ENCODE data around the gene ZNF207. TPM values are rescaled to one million over a fixed set of nuclear protein-coding genes. Genes with fewer than 3 reads are reported as not detected.
A peak's percentile ranks its signal among the peaks of the same experiment; 100 is the strongest.

Gene ZNF207
- total and polyA plus RNA-seq, 2 experiments from 2014 or later: 171 to 240 TPM

DNA sequence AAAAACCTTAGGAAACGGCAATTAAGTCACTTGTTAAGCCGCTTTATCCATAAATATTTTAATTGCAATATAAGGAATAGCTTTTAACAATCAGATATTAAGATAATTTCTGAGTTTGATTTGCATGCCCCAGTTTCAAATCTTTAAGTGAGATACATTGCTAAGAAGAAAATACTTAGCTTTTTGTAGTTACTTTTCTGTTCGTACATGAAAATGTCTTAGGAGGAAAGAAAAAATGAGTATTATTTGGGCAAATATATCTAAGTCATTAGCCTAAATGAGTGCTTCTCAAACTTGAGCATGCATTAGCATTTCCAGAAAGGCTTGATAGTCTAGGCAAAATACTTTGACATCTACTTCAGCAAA is 6.4 kb downstream of the ZNF207 start:
- no peak overlapping the region for H3K4me3 ChIP-seq
- TF ChIP-seq POLR2AphosphoS5 (IDR thresholded peaks at IDR 0.05; ENCODE audit: low read depth) (no peak), JUNB (IDR thresholded peaks at IDR 0.05; ENCODE audit: unreplicated experiment) (no peak), CTCF (conservative IDR thresholded peaks at IDR 0.05; ENCODE audit: low read depth in 2 of 2) (no peak), ZNF114 (CRISPR knock-in tag; IDR thresholded peaks at IDR 0.05) (no peak), ETS1 (IDR thresholded peaks at IDR 0.05) (no peak), NANOG (IDR thresholded peaks at IDR 0.05; ENCODE audit: borderline replicate concordance) (no peak), STAT1 (IDR thresholded peaks at IDR 0.05; ENCODE audit: unreplicated experiment) (no peak), ZNF462 (CRISPR knock-in tag; IDR thresholded peaks at IDR 0.05) (no peak), EZH2 (IDR thresholded peaks at IDR 0.05; ENCODE audit: low read depth, unreplicated experiment) (no peak)
- TF ChIP-seq, protein P1, sequence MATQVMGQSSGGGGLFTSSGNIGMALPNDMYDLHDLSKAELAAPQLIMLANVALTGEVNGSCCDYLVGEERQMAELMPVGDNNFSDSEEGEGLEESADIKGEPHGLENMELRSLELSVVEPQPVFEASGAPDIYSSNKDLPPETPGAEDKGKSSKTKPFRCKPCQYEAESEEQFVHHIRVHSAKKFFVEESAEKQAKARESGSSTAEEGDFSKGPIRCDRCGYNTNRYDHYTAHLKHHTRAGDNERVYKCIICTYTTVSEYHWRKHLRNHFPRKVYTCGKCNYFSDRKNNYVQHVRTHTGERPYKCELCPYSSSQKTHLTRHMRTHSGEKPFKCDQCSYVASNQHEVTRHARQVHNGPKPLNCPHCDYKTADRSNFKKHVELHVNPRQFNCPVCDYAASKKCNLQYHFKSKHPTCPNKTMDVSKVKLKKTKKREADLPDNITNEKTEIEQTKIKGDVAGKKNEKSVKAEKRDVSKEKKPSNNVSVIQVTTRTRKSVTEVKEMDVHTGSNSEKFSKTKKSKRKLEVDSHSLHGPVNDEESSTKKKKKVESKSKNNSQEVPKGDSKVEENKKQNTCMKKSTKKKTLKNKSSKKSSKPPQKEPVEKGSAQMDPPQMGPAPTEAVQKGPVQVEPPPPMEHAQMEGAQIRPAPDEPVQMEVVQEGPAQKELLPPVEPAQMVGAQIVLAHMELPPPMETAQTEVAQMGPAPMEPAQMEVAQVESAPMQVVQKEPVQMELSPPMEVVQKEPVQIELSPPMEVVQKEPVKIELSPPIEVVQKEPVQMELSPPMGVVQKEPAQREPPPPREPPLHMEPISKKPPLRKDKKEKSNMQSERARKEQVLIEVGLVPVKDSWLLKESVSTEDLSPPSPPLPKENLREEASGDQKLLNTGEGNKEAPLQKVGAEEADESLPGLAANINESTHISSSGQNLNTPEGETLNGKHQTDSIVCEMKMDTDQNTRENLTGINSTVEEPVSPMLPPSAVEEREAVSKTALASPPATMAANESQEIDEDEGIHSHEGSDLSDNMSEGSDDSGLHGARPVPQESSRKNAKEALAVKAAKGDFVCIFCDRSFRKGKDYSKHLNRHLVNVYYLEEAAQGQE (IDR thresholded peaks at IDR 0.05; ENCODE audit: unreplicated experiment): no peak
- peaks cover 98% of the 10 kb centered on the region for H3K79me2 ChIP-seq (replicated peaks; ENCODE audit: insufficient read depth)
- Mint-ChIP-seq H3K27me3 (ENCODE audit: insufficient read depth, low read depth, poor library complexity) (peaks cover 3% of the 10 kb centered on the region), H3K27ac (no peak overlapping the region), H3K9me3 (no peaks in the 10 kb centered on the region), H3K4me1 (peaks cover 22% of the 10 kb centered on the region; the same call in 2 of the 3 replicates), H3K4me3 (no peak overlapping the region), H3K36me3 (ENCODE audit: low read depth) (peaks cover 92% of the 10 kb centered on the region)
- ATAC-seq (no peak), DNase-seq (ENCODE audit: low spot score) (no peak)
- H3K9me2 ChIP-seq (ENCODE audit: insufficient read depth): no peaks in the 10 kb centered on the region
- peak overlapping the region; percentile 82; the same call in 1 of the 2 replicates for H3K27ac ChIP-seq (ENCODE audit: low read depth)
- peaks cover 29% of the 10 kb centered on the region for H3F3A ChIP-seq (replicated peaks; ENCODE audit: low read depth)
- no peaks in the 10 kb centered on the region for H3K27me3 ChIP-seq (ENCODE audit: insufficient read depth)
- H2AFZ ChIP-seq: no peak overlapping the region
- peaks cover 14% of the 10 kb centered on the region for H3K4me1 ChIP-seq (ENCODE audit: insufficient read depth)
- H4K20me1 ChIP-seq (replicated peaks; ENCODE audit: insufficient read depth): peaks cover 78% of the 10 kb centered on the region
- peaks cover 81% of the 10 kb centered on the region for H3K36me3 ChIP-seq (ENCODE audit: insufficient read depth)
- H3K4me2 ChIP-seq: no peak overlapping the region

Data from GM23338 (cell line).